NCI-H187 (cell line): ENCODE data around the gene DISC1.
"Not testable (repeated sequence)": the region's sequence is repeated elsewhere in the genome, so short reads cannot be mapped to it uniquely, and the experiment has no call there.

Experiments used
- DNase-seq, 2 experiments: peaks; one replicate each; lab custom pipeline; 2025; lab: John Stamatoyannopoulos, UW

DISC1 gene

DNA sequence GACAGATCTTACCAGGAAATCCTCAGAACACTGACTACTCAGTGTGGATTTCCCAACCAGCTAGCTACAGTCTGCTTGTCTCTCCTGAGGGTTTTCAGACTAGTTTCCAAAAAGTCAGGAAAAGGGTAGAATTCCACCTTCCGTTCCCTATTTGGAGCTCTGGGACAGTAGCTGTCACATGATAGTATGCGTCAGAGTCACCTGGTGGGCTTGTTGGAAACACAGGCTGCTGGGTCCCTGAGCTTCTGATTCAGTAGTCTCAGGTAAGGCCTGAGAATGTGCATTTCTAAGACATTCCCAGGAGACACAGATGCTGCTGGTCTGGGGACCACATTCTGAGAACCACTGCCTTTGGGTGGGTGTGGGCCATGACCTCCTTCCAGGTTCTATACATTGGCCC is 272.5 kb downstream of the DISC1 start:
- no peak for DNase-seq

DNA sequence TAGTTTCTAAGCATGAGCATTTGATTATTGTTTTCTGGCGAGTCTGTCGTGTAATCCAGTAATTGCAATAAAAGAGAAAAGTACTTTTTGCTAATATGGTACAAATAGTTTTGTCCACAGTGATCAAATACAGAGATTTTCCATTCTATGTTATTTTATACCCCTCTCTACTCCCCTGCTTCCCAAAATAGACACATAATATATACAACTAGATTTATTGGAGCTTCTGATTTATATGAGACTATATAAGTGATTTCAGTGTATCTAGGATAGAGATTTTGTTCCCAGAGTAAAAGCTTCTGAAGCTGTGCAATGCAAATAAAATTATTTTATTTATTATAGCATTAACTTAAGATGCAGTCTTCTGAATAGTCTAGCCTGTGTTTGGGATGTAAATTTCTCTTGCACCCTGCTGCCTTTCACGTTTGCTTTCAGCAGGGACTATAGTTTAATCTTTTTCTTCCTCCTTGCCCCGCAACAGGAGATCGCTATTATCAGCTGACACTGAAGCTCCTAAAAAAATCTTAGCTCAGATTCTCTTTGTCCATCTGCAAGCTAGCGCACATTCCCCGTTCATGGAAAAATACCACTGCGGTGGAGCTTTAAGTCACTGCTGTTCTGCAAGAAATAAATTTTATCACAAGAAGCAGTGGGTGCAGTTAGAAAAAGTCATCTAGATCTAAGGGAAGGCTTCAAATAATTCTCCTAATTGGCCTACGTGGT is 273.3 kb downstream of the DISC1 start:
- no peak for DNase-seq

DNA sequence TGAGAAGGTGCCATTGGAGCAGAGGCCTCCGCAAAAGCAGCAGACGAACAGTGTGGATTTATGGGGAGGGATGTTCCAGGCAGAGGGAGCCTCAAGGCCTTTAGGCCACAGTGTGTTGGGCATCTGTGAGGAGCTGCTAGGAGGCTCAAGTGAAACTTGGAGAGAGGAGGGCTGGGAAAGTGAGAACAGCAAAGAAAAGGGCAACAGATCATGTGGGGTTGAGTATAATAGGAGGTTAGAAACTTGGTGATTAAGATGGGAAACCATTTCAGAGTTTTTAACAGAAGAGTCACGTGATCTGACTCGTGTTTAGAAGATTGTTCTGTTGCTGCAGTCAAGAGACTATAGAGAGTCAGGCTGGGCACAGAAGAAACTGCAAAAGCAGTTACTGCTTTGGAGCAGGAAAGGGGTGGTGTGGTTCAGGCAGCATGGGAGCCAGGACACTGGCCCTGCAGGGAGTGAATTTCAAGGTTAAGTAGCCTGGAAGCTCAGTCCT is 277.0 kb downstream of the DISC1 start:
- DNase-seq: no peak

DNA sequence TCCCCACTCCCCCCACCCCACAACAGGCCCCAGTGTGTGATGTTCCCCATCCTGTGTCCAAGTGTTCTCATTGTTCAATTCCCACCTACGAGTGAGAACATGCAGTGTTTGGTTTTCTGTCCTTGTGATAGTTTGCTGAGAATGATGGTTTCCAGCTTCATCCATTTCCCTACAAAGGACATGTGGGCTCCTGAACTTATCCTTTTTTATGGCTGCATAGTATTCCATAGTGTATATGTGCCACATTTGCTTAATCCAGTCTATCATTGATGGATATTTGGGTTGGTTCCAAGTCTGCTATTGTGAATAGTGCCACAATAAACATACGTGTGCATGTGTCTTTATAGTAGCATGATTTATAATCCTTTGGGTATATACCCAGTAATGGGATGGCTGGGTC is 280.7 kb downstream of the DISC1 start:
- not testable (repeated sequence) for DNase-seq

DNA sequence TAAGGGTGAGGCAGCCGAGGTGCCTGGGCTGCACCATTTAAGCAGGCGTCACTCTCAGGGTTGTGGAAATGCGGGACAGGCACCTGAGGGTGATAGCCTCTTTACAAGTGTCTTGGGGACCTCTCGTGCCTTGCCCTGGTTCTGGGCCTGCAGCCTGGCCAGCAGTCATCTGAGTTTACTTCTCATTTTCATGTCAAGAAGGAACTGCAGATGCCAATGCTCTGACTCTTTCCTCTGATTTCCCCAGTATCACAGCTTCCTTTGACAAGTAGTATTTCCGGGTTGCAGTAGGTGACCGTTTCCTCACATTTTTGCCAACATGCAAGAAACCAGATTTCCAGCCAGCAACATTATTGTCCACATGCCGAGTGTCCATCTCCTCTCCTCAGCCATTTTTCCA is 286.9 kb downstream of the DISC1 start:
- DNase-seq: no peak

DNA sequence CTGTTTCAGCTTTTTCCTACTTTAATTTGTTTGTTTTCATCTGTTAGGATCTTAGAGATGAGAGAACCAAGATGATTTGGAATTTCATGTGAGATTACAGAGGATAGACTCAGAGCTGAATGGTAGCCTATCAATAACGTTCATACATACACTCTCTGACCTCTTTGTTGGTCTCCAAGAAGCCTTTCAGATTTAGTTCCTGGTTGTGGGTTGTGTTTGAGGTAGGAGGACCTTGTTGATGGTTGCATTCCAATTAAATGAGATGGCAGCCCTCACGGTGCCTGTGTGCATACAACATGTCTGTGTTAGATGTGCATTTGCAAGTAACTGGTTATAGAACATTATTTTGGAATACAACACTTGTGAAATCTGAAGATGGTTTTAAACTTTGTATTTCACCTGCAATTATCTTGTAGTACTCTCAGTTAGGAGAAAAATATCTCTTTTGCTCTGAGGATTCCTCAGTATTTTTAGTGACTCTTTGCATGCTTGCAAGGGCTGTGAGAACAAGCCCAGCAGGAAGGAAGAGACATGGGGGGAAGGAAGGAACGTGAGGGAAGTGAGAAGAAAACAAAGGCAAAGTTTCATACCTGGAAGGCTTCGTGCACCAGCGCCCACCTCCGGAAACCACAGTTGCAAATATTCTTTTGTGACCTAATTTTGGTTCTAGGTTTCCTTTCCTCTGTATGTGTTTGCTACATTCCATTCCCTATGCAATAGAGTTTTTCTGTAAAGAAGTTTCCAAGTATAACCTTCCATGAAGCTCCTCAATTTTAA is 291.8 kb downstream of the DISC1 start:
- DNase-seq: no peak

DNA sequence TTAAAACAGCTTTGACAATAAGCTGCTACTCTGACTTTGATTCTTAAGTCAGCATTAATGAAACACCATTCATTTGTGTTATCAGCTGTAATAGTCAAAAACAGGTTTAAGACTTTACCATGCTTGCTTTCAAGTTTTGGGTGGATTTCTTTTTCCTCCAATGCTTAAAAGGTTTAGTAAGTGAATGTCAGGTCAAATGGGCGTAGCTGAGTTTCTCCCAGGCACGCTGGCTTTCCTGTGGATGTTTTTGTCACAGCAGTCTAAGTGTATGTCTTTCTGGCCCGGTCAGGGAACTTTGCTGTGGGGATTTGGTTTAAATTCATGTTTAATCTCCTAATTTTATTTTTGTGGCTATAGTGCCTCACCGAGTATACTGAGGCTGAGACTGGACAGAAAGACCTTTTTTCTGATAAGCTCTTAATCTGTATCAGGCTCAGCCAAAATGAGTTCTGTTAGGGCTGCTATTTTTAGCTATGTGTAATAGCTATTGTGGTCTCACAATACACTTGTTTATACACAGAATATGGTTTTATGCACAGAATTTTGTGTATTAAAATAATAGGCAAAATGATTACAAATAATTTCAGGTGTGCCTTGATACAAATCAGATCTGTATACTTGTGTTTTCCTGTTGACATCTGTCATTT is 292.8 kb downstream of the DISC1 start:
- DNase-seq: no peak

DNA sequence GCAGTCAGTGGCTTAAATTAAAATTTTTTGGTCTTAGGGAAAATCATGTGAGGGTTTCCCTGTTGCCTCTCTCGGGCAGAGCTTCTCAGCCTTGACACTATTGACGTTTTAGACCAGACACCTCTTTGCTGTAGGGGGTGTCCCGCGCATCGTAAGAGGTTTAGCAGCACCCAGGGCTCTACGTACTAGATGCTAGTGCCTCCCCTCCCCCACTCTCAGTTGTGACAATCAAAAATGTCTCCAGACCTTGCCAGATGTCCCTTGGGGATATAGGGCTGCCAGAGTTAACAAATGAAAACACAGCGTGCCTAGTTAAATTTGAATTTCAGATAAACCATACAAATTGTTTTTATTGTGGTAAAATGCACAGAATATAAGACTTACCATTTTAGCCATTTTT is 293.3 kb downstream of the DISC1 start:
- no peak for DNase-seq

DNA sequence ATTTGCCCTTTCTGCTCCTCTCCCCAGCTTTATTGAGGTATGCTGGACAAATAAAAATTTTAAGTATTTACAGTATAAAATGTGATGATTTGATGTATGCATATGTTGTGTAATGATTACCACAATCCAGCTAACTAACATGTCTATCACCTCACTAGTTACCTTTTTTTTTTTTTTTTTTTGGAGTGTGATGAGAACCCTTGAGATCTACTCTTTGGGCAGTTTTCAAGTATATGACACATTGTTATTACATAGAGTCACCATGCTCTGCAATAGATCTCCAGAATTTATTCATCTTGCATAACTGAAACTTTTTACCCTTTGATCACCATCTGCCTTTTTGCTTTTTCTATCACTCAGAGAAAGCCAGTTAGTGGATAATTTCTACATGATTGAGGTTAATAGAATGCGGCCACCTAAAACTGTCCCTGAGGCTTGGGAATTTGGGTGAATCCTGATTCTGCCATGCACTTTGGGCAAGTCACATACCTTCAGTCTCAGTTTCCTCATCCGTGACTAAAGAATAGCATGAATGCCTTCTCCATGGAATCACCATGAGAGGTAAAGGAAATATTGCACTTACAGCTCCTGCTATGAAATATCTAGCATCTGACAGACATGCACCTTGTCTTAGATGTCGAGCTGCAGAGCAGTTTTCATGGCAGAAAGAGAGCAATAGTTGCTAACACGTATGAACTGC is 295.2 kb downstream of the DISC1 start:
- DNase-seq: no peak

DNA sequence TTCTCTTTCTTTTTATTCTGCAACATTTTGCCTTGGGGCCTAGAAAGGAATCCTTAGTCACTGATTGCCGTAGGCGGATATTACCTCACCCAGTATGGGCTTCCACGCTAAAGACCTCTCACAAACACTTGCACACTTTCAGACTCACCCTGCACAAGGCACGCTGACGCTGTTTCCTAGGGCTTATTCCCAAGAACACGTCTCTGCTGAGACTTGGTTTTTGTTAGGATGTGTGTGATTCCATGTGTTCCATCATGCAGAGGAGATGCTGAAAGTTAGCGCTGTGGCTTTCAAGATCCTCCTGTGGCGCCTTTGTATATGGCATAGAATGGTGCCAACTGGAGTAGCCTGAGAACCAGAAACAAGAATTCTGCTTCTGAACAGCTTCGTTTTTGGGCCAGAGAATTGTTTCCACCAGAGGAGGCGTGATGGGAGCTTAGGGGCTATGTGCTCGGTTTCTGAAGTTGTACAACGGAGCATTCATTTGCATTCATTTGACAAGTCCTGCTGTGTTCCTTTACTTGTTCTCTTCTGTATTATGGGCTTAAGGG is 297.0 kb downstream of the DISC1 start:
- DNase-seq: no peak

DNA sequence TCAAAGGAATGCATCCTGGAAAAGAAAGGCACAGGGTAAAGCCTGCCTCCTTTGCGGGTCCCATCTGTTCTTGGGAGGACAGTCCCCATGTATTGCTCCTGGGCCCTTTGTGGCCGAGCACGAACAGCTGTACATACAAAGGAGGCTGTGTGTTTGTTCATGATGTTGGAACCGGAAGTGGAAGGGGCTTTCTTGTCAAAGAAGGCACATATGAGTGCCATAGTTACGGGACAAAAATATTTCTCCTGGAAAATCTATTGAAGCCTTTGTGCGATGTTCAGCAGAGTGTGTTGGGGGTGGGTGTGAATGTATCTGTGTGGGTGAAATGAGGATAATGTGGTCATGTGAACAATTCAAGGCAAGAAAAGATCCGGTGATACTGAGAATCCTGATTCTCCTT is 297.6 kb downstream of the DISC1 start:
- DNase-seq: no peak

DNA sequence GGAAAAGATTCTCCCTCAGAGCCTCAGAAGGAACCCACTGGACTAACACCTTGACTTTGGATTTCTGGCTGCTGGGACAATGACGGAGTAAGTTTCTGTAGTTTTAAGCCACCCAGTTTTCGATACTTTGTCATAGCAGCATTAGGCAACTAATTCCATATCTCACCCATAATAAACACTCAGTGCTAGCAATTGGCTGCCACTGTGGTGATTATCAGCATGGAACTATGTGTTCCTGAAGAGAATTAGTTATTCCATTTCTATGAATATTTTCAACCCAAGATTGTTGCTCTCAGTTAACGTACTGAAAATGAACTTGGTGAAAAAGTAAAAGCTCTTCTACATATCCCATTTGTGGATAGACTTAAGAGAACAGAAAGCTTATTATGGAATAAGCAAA is 299.3 kb downstream of the DISC1 start:
- no peak for DNase-seq

DNA sequence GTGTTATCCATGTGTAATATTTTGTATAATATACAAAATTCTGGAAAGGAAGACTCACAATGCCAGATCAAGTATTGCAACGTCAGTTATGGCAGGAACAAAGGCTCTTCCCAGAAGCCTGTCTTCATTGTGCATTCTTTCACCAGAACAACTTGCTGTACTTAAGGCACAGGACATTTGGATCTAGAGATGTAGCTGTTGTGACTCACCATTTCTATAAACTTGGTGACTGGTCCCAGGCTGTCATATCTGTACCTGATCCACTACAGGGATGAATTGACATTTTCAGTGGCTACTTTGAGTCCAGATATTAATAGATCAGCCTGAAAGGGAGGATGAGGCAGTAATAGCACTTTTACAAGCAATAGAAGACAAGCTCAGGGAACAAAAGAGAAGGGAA is 299.8 kb downstream of the DISC1 start:
- no peak for DNase-seq

DNA sequence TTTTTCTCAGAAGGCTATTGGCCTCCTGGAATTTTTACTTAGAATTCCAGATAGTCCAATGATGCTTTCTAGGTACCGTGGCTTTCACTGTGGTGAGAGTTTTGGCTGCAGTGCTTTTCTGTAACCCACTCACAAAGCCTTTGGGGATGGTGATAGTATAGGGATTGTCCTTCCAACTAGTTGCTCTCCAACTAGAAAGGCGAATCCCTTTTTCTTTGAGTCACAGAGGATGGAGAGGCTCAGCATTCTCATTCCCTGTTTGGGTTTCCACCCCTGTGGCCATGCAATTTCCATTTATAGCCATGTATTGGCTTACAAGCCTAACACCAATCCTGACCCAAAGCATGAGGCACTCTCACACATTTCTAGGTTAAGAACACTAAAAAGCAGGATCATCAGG is 300.3 kb downstream of the DISC1 start:
- DNase-seq: no peak

DNA sequence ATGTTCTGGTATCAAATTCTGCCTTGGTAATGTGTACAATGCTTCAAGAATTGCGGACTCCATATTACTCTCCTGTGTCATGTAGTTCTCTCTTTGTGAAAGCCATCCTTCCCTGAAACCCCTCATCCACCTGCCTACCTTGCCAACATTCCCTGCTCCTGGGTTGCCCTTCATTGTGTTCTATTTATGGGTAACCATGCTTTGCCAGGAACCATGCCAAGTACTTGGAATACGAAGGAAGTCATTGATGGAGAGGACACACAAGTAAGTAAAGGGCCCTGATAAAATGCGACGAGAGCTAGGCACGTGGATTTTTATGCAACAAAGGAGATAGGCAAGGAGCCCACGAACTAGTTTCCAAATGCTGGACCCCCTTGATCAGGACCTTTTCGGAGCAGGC is 300.8 kb downstream of the DISC1 start:
- no peak for DNase-seq

DNA sequence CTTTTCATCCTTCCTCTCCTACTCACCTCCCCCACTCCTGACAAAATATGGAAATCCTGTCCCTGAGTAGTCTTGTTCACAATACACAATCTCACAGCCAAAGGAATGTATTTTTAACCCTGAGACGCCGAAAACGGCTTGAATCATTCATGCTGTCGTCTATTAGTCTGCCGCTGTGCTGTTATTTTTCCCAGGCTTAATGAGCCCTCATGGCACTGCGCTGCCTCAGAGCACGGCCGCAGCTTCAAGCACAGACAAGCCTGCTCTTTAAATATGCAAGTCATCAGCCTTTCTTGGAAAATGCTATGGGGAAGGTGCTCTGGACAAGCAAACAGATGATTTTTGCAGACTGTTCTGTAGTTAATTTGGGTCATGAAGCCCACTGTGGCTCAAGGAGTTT is 302.7 kb downstream of the DISC1 start:
- no peak for DNase-seq

DNA sequence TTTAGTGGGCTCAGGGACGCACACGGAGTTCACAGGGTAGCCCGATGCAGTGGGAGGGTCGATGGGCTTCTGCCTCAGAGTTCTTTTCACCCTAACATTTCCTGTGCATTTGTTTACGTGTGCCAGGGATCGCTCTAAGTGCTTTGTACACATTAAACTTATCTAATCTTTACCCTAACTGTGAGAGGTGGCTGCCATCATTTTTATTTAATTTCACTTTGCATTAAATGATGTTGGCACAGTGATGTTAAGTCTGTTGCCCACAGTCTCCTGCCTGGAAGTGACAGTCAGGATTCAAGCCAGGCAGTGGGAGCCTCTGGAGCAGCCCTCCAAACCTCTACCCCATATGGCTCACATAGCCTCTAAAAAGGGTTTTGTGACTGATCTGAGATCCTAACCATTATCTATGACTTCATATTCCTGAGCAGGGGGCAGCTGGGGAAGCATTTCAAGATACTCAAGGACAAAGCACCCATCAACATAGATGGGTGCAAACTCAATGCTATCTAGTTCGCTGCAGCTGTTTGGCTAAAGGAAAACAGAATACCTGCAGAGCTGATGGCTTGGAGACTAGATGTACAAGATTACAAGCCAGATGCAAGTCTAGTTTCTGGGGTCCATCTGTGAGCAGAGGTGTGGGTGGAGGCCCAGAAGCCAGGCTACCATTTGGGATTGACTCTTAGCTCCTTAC is 303.8 kb downstream of the DISC1 start:
- no peak for DNase-seq

DNA sequence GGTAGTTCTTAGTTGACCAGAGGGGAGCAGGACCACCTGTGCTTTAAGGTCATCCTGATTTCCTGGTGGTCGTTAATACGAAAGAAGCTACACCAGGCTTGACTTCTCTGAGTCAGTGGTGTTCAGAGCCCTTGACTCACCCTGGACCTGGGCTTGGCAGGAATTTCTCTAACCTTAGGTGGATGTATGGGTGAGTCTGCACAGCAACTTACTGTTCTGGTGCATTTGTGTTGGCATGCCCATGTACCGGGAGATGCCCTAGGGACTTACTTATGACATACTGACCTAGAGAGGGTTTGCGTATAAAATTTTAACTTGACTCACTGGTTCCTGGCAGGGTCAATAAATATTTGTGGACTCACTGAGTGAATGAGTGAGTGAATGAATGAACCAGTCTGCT is 304.6 kb downstream of the DISC1 start:
- no peak for DNase-seq

DNA sequence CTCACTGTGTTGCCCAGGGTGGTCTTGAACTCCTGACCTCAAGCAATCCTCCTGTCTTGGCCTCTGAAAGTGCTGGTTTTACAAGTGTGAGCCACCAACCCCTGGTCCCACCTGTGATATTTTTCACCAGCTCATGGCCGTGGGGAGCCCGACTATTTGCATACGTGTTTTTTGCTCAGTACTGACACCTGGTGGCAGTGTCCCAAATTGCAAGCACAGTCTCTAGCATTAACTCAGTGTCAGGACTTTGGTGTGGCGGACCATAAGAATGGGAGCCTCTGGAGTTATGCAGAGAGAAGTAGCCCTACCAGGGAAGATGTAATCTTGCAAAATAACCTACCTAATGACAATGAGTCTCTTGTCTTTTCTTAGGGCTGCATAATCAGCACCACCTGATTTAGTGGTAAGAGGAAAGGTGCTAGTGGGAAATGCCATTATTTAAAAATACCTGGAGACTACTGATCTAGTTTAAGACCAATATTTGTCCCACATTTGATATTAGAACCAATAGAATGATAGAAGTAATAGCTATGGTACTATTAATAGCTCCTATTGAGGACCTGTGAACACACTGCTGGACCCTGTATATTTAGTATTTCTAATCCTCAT is 305.4 kb downstream of the DISC1 start:
- DNase-seq: no peak

DNA sequence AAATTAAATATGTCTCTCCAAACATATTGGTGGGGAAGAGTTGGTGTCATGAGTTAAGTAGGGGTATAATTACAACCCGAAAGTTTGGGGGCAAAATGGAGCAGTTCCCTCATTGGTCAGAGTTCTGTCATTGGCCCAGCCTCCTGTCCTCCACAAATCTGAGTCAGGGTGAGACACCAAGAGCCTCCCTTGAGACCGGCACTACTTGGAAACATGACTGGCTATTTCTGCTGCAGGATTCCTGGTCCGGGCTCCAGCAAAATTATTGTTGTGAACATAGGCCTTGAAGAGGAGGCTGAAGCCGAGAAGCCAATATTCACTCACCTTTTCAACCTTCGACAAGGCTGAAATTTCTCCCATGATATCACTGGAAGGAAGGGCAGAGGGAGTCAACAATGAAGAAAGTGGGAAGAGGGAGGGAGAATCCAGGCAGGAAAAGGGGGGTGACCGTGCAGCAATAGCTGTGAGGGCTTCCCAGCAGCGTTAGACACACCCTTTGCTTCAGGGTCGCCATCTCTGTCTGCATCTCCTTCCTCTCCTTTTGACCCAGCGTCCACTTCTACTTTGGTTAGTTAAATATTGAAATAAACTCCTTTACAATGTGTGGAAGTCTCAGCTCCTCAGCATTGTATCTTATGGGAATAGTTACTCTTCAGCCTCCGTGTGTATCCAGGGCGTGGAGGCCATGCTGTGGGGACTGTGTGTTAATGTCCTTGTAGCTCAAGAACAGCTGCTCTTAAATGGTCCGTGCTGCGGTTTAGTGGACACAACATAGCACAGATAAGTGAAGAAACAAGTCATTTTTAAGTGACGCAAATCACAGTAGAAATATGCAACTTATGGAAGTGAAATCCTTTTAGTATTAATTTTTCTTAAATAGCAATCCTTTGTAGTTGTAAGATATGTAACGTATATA is 307.4 kb downstream of the DISC1 start:
- DNase-seq: no peak
